HEK293 (cell line): ENCODE results near the gene ARRB2.

ENCODE experiments used
- EGR2 ChIP-seq: fragments of 450-650 bp; formaldehyde crosslinking; IDR thresholded peaks from 2 replicates; pipeline ENCODE4 v1.5.1; 2016; ENCODE audit warnings: low read depth, missing biosample characterization, missing genetic modification characterization
- KLF7 ChIP-seq: fragments of 450-650 bp; formaldehyde crosslinking; IDR thresholded peaks from 2 replicates; pipeline ENCODE4 v1.5.1; 2016; ENCODE audit warnings: missing biosample characterization, missing genetic modification characterization, borderline replicate concordance
- MEIS1 ChIP-seq: sonication (generic); formaldehyde crosslinking; IDR thresholded peaks from 2 replicates; pipeline ENCODE4 v1.8.1; 2022; ENCODE audit warnings: missing genetic modification reagents, mild to moderate bottlenecking, borderline replicate concordance
- MYNN ChIP-seq: fragments of 450-650 bp; formaldehyde crosslinking; IDR thresholded peaks from 2 replicates; pipeline ENCODE4 v1.5.1; 2016; ENCODE audit warnings: missing biosample characterization, missing genetic modification characterization, borderline replicate concordance
- SP2 ChIP-seq: fragments of 450-650 bp; formaldehyde crosslinking; IDR thresholded peaks from 2 replicates; pipeline ENCODE4 v1.5.1; 2016; ENCODE audit warnings: missing biosample characterization, missing genetic modification characterization
- SP7 ChIP-seq: fragments of 450-650 bp; formaldehyde crosslinking; IDR thresholded peaks from 2 replicates; pipeline ENCODE4 v1.5.1; 2016; ENCODE audit warnings: missing biosample characterization, missing genetic modification characterization
- WT1 ChIP-seq: fragments of 450-650 bp; formaldehyde crosslinking; IDR thresholded peaks from 2 replicates; pipeline ENCODE4 v1.5.1; 2016; ENCODE audit warnings: missing biosample characterization, missing genetic modification characterization
- ZBTB1 ChIP-seq: fragments of 450-650 bp; formaldehyde crosslinking; IDR thresholded peaks from 2 replicates; pipeline ENCODE4 v1.5.1; 2016; ENCODE audit warnings: missing biosample characterization, missing genetic modification characterization
- ZBTB48 ChIP-seq: fragments of 450-650 bp; formaldehyde crosslinking; IDR thresholded peaks from 2 replicates; pipeline ENCODE4 v1.5.1; 2016; ENCODE audit warnings: missing biosample characterization, missing genetic modification characterization
- ZBTB6 ChIP-seq: fragments of 450-650 bp; formaldehyde crosslinking; IDR thresholded peaks from 2 replicates; pipeline ENCODE4 v1.5.1; 2017; ENCODE audit warnings: missing biosample characterization, missing genetic modification characterization
- ZBTB8A ChIP-seq: fragments of 450-650 bp; formaldehyde crosslinking; IDR thresholded peaks from 2 replicates; pipeline ENCODE4 v1.5.1; 2016; ENCODE audit warnings: missing biosample characterization, missing genetic modification characterization
- ZIC2 ChIP-seq: fragments of 450-650 bp; formaldehyde crosslinking; IDR thresholded peaks from 2 replicates; pipeline ENCODE4 v1.5.1; 2016; ENCODE audit warnings: missing biosample characterization, missing genetic modification characterization
- ZNF114 ChIP-seq: fragments of 450-650 bp; formaldehyde crosslinking; IDR thresholded peaks from 2 replicates; pipeline ENCODE4 v1.5.0; 2017; ENCODE audit warnings: missing biosample characterization, missing genetic modification characterization
- ZNF121 ChIP-seq: fragments of 450-650 bp; formaldehyde crosslinking; IDR thresholded peaks from 2 replicates; pipeline ENCODE4 v1.5.1; 2016; ENCODE audit warnings: missing biosample characterization, missing genetic modification characterization
- ZNF132 ChIP-seq: fragments of 450-650 bp; formaldehyde crosslinking; IDR thresholded peaks from 2 replicates; pipeline ENCODE4 v1.5.1; 2017; ENCODE audit warnings: missing biosample characterization, missing genetic modification characterization, borderline replicate concordance
- ZNF140 ChIP-seq: fragments of 450-650 bp; formaldehyde crosslinking; IDR thresholded peaks from 2 replicates; pipeline ENCODE4 v1.5.1; 2016; ENCODE audit warnings: missing biosample characterization, missing genetic modification characterization
- ZNF175 ChIP-seq: fragments of 450-650 bp; formaldehyde crosslinking; IDR thresholded peaks from 2 replicates; pipeline ENCODE4 v1.5.1; 2016; ENCODE audit warnings: missing biosample characterization, missing genetic modification characterization
- ZNF19 ChIP-seq: fragments of 450-650 bp; formaldehyde crosslinking; IDR thresholded peaks from 2 replicates; pipeline ENCODE4; 2016; ENCODE audit warnings: missing biosample characterization, missing genetic modification characterization, low read depth
- ZNF211 ChIP-seq: fragments of 450-650 bp; formaldehyde crosslinking; IDR thresholded peaks from 2 replicates; pipeline ENCODE4 v1.5.1; 2016; ENCODE audit warnings: low read depth, missing biosample characterization, missing genetic modification characterization
- ZNF302 ChIP-seq: fragments of 450-650 bp; formaldehyde crosslinking; IDR thresholded peaks from 2 replicates; pipeline ENCODE4 v1.5.1; 2016; ENCODE audit warnings: missing biosample characterization, missing genetic modification characterization, low read depth
- ZNF362 ChIP-seq: fragments of 450-650 bp; formaldehyde crosslinking; IDR thresholded peaks from 2 replicates; pipeline ENCODE4 v1.5.1; 2016; ENCODE audit warnings: missing biosample characterization, missing genetic modification characterization
- ZNF488 ChIP-seq: fragments of 450-650 bp; formaldehyde crosslinking; IDR thresholded peaks from 2 replicates; pipeline ENCODE4 v1.5.1; 2016; ENCODE audit warnings: missing biosample characterization, missing genetic modification characterization
- ZNF514 ChIP-seq: fragments of 450-650 bp; formaldehyde crosslinking; IDR thresholded peaks from 2 replicates; pipeline ENCODE4 v1.5.1; 2016; ENCODE audit warnings: missing biosample characterization, missing genetic modification characterization
- ZNF530 ChIP-seq: fragments of 450-650 bp; formaldehyde crosslinking; IDR thresholded peaks from 2 replicates; pipeline ENCODE4 v1.5.1; 2016; ENCODE audit warnings: low read depth, missing biosample characterization, missing genetic modification characterization
- ZNF549 ChIP-seq: fragments of 450-650 bp; IDR thresholded peaks from 2 replicates; pipeline ENCODE4 v1.5.1; 2018; ENCODE audit warnings: missing biosample characterization, missing genetic modification characterization, mild to moderate bottlenecking, inconsistent platforms, moderate library complexity
- ZNF596 ChIP-seq: fragments of 450-650 bp; IDR thresholded peaks from 2 replicates; pipeline ENCODE4 v1.5.0; 2018; ENCODE audit warnings: missing biosample characterization, mild to moderate bottlenecking, missing genetic modification characterization, moderate library complexity
- ZNF600 ChIP-seq: fragments of 450-650 bp; formaldehyde crosslinking; IDR thresholded peaks from 2 replicates; pipeline ENCODE4 v1.5.1; 2016; ENCODE audit warnings: missing biosample characterization, missing genetic modification characterization
- ZNF626 ChIP-seq: fragments of 450-650 bp; sonication (Bioruptor Pico); formaldehyde crosslinking; IDR thresholded peaks from 2 replicates; pipeline ENCODE4 v1.5.1; 2018; ENCODE audit warnings: missing biosample characterization, missing genetic modification characterization, inconsistent platforms
- ZNF664 ChIP-seq: fragments of 450-650 bp; formaldehyde crosslinking; IDR thresholded peaks from 2 replicates; pipeline ENCODE4 v1.5.1; 2016; ENCODE audit warnings: missing biosample characterization, missing genetic modification characterization
- ZNF707 ChIP-seq: fragments of 450-650 bp; formaldehyde crosslinking; IDR thresholded peaks from 2 replicates; pipeline ENCODE4 v1.5.1; 2016; ENCODE audit warnings: missing biosample characterization, missing genetic modification characterization
- ZNF76 ChIP-seq: fragments of 450-650 bp; formaldehyde crosslinking; IDR thresholded peaks from 2 replicates; pipeline ENCODE4; 2016; ENCODE audit warnings: low read depth, missing biosample characterization, missing genetic modification characterization, borderline replicate concordance
- ZNF843 ChIP-seq: fragments of 450-650 bp; formaldehyde crosslinking; IDR thresholded peaks from 2 replicates; pipeline ENCODE4 v1.5.1; 2016; ENCODE audit warnings: missing biosample characterization, missing genetic modification characterization
- TF ChIP-seq, protein P1 (sequence below): fragments of 450-650 bp; formaldehyde crosslinking; IDR thresholded peaks from 2 replicates; pipeline ENCODE4 v1.5.1; 2016; ENCODE audit warnings: missing biosample characterization, missing genetic modification characterization
- TF ChIP-seq, protein P2 (sequence below): fragments of 450-650 bp; formaldehyde crosslinking; IDR thresholded peaks from 2 replicates; pipeline ENCODE4 v1.5.1; 2016; ENCODE audit warnings: missing biosample characterization, missing genetic modification characterization

The ARRB2 gene

GRCh38 chr17:4709794-4710692 is at the start of gene ARRB2 (continued):
- TF ChIP-seq, protein P1, sequence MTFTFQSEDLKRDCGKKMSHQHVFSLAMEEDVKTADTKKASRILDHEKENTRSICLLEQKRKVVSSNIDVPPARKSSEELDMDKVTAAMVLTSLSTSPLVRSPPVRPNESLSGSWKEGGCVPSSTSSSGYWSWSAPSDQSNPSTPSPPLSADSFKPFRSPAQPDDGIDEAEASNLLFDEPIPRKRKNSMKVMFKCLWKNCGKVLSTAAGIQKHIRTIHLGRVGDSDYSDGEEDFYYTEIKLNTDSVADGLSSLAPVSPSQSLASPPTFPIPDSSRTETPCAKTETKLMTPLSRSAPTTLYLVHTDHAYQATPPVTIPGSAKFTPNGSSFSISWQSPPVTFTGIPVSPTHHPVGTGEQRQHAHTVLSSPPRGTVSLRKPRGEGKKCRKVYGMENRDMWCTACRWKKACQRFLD (tag by site-specific recombination) = no peak
- TF ChIP-seq ZNF600 (tag by site-specific recombination) (peak; percentile 94), ZNF121 (tag by site-specific recombination) (no peak), ZNF664 (tag by site-specific recombination) (no peak), ZNF596 (tag by site-specific recombination) (no peak), ZNF362 (tag by site-specific recombination) (no peak), ZNF514 (tag by site-specific recombination) (no peak), SP2 (tag by site-specific recombination) (peak; percentile 97), ZNF114 (tag by site-specific recombination) (no peak), ZNF707 (no peak), ZNF132 (tag by site-specific recombination) (no peak), ZNF211 (no peak), WT1 (tag by site-specific recombination) (peak; percentile 55), KLF7 (tag by site-specific recombination) (no peak), ZNF843 (tag by site-specific recombination) (peak; percentile 41), MEIS1 (no peak), ZIC2 (peak; percentile 78), ZBTB48 (tag by site-specific recombination) (peak; percentile 47; the same call in 1 of the 2 replicates), EGR2 (tag by site-specific recombination) (peak; percentile 98), ZNF626 (tag by site-specific recombination) (no peak), ZNF175 (tag by site-specific recombination) (no peak), ZNF76 (peak; percentile 69), SP7 (tag by site-specific recombination) (peak; percentile 87), ZNF549 (no peak), ZBTB6 (tag by site-specific recombination) (peak; percentile 82), ZNF140 (tag by site-specific recombination) (no peak), ZNF302 (tag by site-specific recombination) (no peak), ZBTB1 (tag by site-specific recombination) (peak; percentile 49; the same call in 1 of the 2 replicates), ZNF530 (no peak), MYNN (tag by site-specific recombination) (no peak), ZNF488 (tag by site-specific recombination) (no peak), ZBTB8A (tag by site-specific recombination) (peak; percentile 32), ZNF19 (tag by site-specific recombination) (no peak)
- TF ChIP-seq, protein P2, sequence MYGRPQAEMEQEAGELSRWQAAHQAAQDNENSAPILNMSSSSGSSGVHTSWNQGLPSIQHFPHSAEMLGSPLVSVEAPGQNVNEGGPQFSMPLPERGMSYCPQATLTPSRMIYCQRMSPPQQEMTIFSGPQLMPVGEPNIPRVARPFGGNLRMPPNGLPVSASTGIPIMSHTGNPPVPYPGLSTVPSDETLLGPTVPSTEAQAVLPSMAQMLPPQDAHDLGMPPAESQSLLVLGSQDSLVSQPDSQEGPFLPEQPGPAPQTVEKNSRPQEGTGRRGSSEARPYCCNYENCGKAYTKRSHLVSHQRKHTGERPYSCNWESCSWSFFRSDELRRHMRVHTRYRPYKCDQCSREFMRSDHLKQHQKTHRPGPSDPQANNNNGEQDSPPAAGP = peak; percentile 81; the same call in 1 of the 2 replicates
